ENCODE results near the gene CHRNA4. TPM values are rescaled to one million over a fixed set of nuclear protein-coding genes. Genes with fewer than 3 reads are reported as not detected.

CHRNA4 gene
- total and polyA plus RNA-seq, 2 of the 13 experiments (the other 11 are each of a cell fraction or from before 2014, with no cell fraction given), result not detected

DNA sequence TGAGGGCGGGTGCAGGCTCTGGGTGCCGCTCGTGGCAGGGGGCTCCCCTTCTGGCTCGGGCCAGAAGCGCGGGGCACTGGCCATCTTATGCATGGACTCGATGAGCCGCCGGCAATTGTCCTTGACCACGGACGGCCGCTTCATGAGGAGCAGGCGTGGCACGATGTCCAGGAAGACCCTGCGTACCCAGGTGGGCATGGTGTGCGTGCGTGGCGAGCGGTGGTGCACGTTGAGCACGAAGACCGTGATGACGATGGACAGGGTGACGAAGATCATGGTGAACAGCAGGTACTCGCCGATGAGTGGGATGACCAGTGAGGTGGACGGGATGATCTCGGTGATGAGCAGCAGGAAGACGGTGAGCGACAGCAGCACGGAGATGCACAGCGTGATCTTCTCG is 11.0 kb downstream of the CHRNA4 start:
- in situ Hi-C loops (cut with HindIII; ENCODE audit: extremely low pct_ligation_motif_present, low pct_unique_long_range_greater_than_20kb), result no loop called here
- H3K27me3 ChIP-seq (ENCODE audit: control insufficient read depth in 1 of 2, insufficient read depth in 2 of 2, low read length in 2 of 2), result peaks cover 11 to 33% of the 10 kb centered on the region in 2 experiments; a peak in 4 of 5 replicates
- intact Hi-C loops (cut with micrococcal nuclease; ENCODE audit: unreplicated experiment), result no loop called here
- no peak overlapping the region for H3K9ac ChIP-seq (ENCODE audit: insufficient read depth, low read depth, low read length)
- H3K27ac ChIP-seq (ENCODE audit: extremely low read length, insufficient read depth, low read length), result no peak overlapping the region
- H3K4me3 ChIP-seq (replicated peaks in 1 of 3; ENCODE audit: insufficient read depth in 1 of 3, low read depth in 2 of 3, low read length in 3 of 3), result no peak overlapping the region
- WGBS (ENCODE audit: low lambda C conversion rate), result 86% methylated on average over 32 of the region's 33 CpGs
- no peak for FAIRE-seq
- CTCF ChIA-PET (ENCODE audit: low intra/inter-chr PET ratio, low total read pairs), result no interaction called here
- H3K9me3 ChIP-seq (ENCODE audit: low read length), result no peaks in the 10 kb centered on the region
- POLR2A ChIA-PET, result no interaction called here
- no peaks in the 10 kb centered on the region for H3K79me2 ChIP-seq (ENCODE audit: insufficient read depth, low read length)
- no peaks in the 10 kb centered on the region for H3K4me1 ChIP-seq (ENCODE audit: insufficient read depth, low read length)
- H4K20me1 ChIP-seq (ENCODE audit: insufficient read depth, low read length), result no peaks in the 10 kb centered on the region; the same call in 1 of the 2 replicates
- no peak for DNase-seq (ENCODE audit: low spot score)
- TF ChIP-seq ZNF350 (CRISPR knock-in tag; IDR thresholded peaks at IDR 0.05; ENCODE audit: borderline replicate concordance, low read depth), result no peak
- TF ChIP-seq ATF3 (CRISPR knock-in tag; IDR thresholded peaks at IDR 0.05), result no peak
- no peak for TF ChIP-seq ZNF572 (CRISPR knock-in tag; IDR thresholded peaks at IDR 0.05)
- no peak for TF ChIP-seq NR2F1 (CRISPR knock-in tag; IDR thresholded peaks at IDR 0.05)
- TF ChIP-seq ZNF879 (CRISPR knock-in tag; IDR thresholded peaks at IDR 0.05), result no peak
- TF ChIP-seq MIER3 (CRISPR knock-in tag; IDR thresholded peaks at IDR 0.05; ENCODE audit: borderline replicate concordance), result no peak
- TF ChIP-seq HMGA1 (CRISPR knock-in tag; conservative IDR thresholded peaks at IDR 0.05), result no peak
- no peak for TF ChIP-seq ZNF800 (CRISPR knock-in tag; IDR thresholded peaks at IDR 0.05)
- no peak for TF ChIP-seq ELF3 (CRISPR knock-in tag; IDR thresholded peaks at IDR 0.05)
- no peak for TF ChIP-seq PHF8 (CRISPR knock-in tag; IDR thresholded peaks at IDR 0.05)
- no peak for TF ChIP-seq PAX8 (CRISPR knock-in tag; IDR thresholded peaks at IDR 0.05; ENCODE audit: borderline replicate concordance)
- no peak for TF ChIP-seq ZNF441 (CRISPR knock-in tag; IDR thresholded peaks at IDR 0.05; ENCODE audit: borderline replicate concordance)
- TF ChIP-seq, protein P1, sequence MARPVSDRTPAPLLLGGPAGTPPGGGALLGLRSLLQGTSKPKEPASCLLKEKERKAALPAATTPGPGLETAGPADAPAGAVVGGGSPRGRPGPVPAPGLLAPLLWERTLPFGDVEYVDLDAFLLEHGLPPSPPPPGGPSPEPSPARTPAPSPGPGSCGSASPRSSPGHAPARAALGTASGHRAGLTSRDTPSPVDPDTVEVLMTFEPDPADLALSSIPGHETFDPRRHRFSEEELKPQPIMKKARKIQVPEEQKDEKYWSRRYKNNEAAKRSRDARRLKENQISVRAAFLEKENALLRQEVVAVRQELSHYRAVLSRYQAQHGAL (CRISPR knock-in tag; IDR thresholded peaks at IDR 0.05; ENCODE audit: not compliant biosample characterization), result no peak
- TF ChIP-seq CBX2 (IDR thresholded peaks at IDR 0.05; ENCODE audit: low read depth, low read length), result no peak
- no peak for TF ChIP-seq CBX2 (CRISPR knock-in tag; IDR thresholded peaks at IDR 0.05; ENCODE audit: low read depth)
- TF ChIP-seq ZNF83 (CRISPR knock-in tag; IDR thresholded peaks at IDR 0.05; ENCODE audit: borderline replicate concordance), result no peak
- TF ChIP-seq ZNF543 (CRISPR knock-in tag; IDR thresholded peaks at IDR 0.05), result no peak
- H3K36me3 ChIP-seq (replicated peaks in 1 of 2; ENCODE audit: control insufficient read depth in 1 of 2, insufficient read depth in 2 of 2, low read length in 2 of 2), result no peaks in the 10 kb centered on the region
- no peak for ATAC-seq
- no TSS peak for BruUV-seq (replicated peaks)
- H3K4me2 ChIP-seq (ENCODE audit: low read depth, low read length), result no peak overlapping the region
- H2AFZ ChIP-seq (ENCODE audit: low read length), result no peak overlapping the region
